DMS153 (cell line): Measurements from ENCODE around the gene TBC1D30.
"Not testable (repeated sequence)": the region's sequence is repeated elsewhere in the genome, so short reads cannot be mapped to it uniquely, and the experiment has no call there.

Experiments
- DNase-seq: peaks from one replicate; lab custom pipeline; 2025; lab: John Stamatoyannopoulos, UW

Gene TBC1D30

GRCh38 chr12:64806173-64806572 is 18.3 kb upstream of the TBC1D30 start:
- no peak for DNase-seq

- DNase-seq, result no peak
Measured at GRCh38 chr12:64806593-64807460, 17.6 kb upstream of the TBC1D30 start.

- DNase-seq, result no peak
Measured at GRCh38 chr12:64808110-64808509, 16.3 kb upstream of the TBC1D30 start.

GRCh38 chr12:64810831-64811230 is 13.6 kb upstream of the TBC1D30 start:
- DNase-seq, result no peak

GRCh38 chr12:64813723-64814122 is 10.7 kb upstream of the TBC1D30 start:
- DNase-seq, result peak; percentile 14

- DNase-seq, result no peak
Measured at GRCh38 chr12:64814432-64814831, 10.0 kb upstream of the TBC1D30 start.

- DNase-seq, result no peak
Measured at GRCh38 chr12:64819816-64820402, 4.5 kb upstream of the TBC1D30 start.

- no peak for DNase-seq
Measured at GRCh38 chr12:64820593-64820992, 3.9 kb upstream of the TBC1D30 start.

- DNase-seq, result no peak
Measured at GRCh38 chr12:64821116-64821630, 3.3 kb upstream of the TBC1D30 start.

GRCh38 chr12:64824130-64824499 is 332 bp upstream of the TBC1D30 start:
- DNase-seq, result no peak

- DNase-seq, result peak; percentile 46
Measured at GRCh38 chr12:64825143-64826021, 935 bp downstream of the TBC1D30 start.

- DNase-seq, result peak; percentile 85
Measured at GRCh38 chr12:64826234-64826633, 1.8 kb downstream of the TBC1D30 start.

- no peak for DNase-seq
Measured at GRCh38 chr12:64828713-64829112, 4.3 kb downstream of the TBC1D30 start.

- DNase-seq, result no peak
Measured at GRCh38 chr12:64833928-64834327, 9.5 kb downstream of the TBC1D30 start.

GRCh38 chr12:64835901-64836300 is 11.5 kb downstream of the TBC1D30 start:
- DNase-seq, result no peak

GRCh38 chr12:64836856-64837255 is 12.4 kb downstream of the TBC1D30 start:
- DNase-seq, result no peak

GRCh38 chr12:64837427-64837826 is 13.0 kb downstream of the TBC1D30 start:
- no peak for DNase-seq

GRCh38 chr12:64840119-64840518 is 15.7 kb downstream of the TBC1D30 start:
- no peak for DNase-seq

GRCh38 chr12:64840949-64841717 is 16.7 kb downstream of the TBC1D30 start:
- DNase-seq, result no peak

- not testable (repeated sequence) for DNase-seq
Measured at GRCh38 chr12:64848409-64848808, 24.0 kb downstream of the TBC1D30 start.

- no peak for DNase-seq
Measured at GRCh38 chr12:64858882-64859605, 34.6 kb downstream of the TBC1D30 start.
